Left ventricle myocardium inferior (tissue), 1 donor: Measurements from ENCODE around the gene NAP1L4. TPM values are rescaled to one million over a fixed set of nuclear protein-coding genes. Genes with fewer than 3 reads are reported as not detected.

Experiments used
- DNase-seq: peaks from one replicate; pipeline ENCODE4 v3.0.0-alpha.2; 2020
- H3K27ac ChIP-seq: fragments of 200-600 bp; replicated peaks from 2 replicates; pipeline ENCODE4 v1.8.0; 2021
- H3K27me3 ChIP-seq: fragments of 200-600 bp; 2 replicates; pipeline ENCODE4 v1.8.0; 2021; ENCODE audit warnings: low read depth
- H3K36me3 ChIP-seq: fragments of 200-600 bp; 2 replicates; pipeline ENCODE4 v1.8.0; 2021
- H3K4me1 ChIP-seq: fragments of 200-600 bp; 2 replicates; pipeline ENCODE4 v1.8.0; 2021
- H3K4me3 ChIP-seq: fragments of 200-600 bp; 2 replicates; pipeline ENCODE4 v1.8.0; 2021; ENCODE audit warnings: mild to moderate bottlenecking, moderate library complexity
- H3K9me3 ChIP-seq: fragments of 200-600 bp; replicated peaks from 2 replicates; pipeline ENCODE4 v1.8.0; 2021
- intact Hi-C: fragments of 100-400 bp; cut with micrococcal nuclease; formaldehyde crosslinking; loops from one replicate; pipeline ENCODE4 v1.11.0; 2022
- total RNA-seq: library from RNA; stranded (reverse); fragmentation: NEBNext Ultra II Directional; extraction: Animal tissue kit (Norgen Biotek cat#: 25700); gene quantifications from one replicate; pipeline ENCODE4 v1.2.1, GENCODE V29; 2021
- TF ChIP-seq, protein P1 (sequence below): fragments of 200-600 bp; IDR thresholded peaks from 2 replicates; pipeline ENCODE4 v1.8.0; 2021; ENCODE audit warnings: antibody characterized with exemption, mild to moderate bottlenecking, borderline replicate concordance
- donor health status: DM: no; HTN: yes; CAD: no; lungs with severe emphysema.

The NAP1L4 gene
- total RNA-seq, 1 donor from 2014 or later, result 175 TPM

DNA sequence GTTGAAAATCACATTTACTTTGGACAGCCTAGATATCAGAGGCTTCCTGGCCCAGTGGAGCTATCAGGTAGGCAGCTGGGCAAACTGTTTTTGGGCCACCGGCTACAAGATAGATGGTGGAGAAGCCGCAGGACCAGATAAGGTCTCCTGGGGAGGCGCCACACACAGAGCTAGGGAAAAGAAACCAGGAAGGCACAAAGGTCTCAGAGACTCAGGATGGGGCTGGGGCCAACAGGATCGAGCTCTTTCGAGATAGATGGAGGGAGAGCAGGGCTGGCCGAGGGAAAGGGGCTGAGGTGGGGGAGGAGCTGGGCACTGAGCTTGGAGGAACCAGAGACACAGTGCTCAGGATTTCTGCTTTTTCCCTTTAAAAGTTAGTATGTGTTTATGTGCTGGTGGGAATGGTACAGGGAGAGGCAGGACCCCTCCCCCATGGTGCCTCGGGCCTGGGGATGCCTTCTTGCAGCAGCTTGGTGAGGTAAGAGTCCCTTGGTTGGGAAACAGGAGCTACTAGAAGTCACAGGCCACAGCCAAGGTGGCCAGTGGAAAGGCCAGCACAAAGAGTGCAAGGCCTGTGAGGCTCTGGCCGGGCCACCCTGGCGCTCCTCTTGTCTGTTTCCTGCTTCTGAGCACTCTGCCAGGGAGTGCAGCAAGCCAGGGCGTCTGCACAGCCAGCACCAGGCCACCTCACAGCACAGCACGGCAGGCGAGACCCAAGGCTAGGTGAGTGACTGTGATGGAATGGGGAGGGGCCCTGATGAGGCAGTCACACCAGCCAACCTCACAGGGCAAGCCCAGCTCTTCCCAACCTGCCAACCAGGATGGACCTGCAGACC lies 11.5 kb upstream of the NAP1L4 start:
- TF ChIP-seq, protein P1, sequence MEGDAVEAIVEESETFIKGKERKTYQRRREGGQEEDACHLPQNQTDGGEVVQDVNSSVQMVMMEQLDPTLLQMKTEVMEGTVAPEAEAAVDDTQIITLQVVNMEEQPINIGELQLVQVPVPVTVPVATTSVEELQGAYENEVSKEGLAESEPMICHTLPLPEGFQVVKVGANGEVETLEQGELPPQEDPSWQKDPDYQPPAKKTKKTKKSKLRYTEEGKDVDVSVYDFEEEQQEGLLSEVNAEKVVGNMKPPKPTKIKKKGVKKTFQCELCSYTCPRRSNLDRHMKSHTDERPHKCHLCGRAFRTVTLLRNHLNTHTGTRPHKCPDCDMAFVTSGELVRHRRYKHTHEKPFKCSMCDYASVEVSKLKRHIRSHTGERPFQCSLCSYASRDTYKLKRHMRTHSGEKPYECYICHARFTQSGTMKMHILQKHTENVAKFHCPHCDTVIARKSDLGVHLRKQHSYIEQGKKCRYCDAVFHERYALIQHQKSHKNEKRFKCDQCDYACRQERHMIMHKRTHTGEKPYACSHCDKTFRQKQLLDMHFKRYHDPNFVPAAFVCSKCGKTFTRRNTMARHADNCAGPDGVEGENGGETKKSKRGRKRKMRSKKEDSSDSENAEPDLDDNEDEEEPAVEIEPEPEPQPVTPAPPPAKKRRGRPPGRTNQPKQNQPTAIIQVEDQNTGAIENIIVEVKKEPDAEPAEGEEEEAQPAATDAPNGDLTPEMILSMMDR, result no peak
- H3K27me3 ChIP-seq, result no peaks in the 10 kb centered on the region
- H3K4me1 ChIP-seq, result peaks cover 26% of the 10 kb centered on the region
- DNase-seq, result no peak
- H3K27ac ChIP-seq, result no peak overlapping the region
- intact Hi-C loops, result no loop called here
- H3K4me3 ChIP-seq, result no peak overlapping the region
- no peaks in the 10 kb centered on the region for H3K9me3 ChIP-seq
- peaks cover 90% of the 10 kb centered on the region for H3K36me3 ChIP-seq

DNA sequence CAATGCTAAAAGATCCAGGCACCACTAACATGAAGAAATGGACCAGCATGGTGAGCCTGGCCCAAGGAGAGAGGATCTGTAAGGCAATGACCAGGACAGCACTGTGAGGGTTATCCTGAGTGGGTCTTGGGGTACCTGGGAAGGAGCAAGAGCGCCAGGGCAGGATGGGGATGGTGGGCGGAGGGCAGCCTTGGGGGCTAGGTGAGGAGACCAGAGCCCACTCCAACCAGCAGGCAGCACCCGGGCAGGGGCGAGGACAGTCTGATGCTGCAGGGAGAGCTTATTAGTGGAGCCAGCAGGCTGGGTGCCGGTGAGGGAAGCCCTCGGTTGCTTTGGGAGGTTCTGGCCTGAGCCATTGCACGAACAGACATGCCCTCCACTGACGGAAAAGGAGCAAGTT lies 10.7 kb upstream of the NAP1L4 start:
- Histone ChIP-seq H3K4me1 (peaks cover 26% of the 10 kb centered on the region), H3K27ac (no peak overlapping the region), H3K4me3 (no peak overlapping the region), H3K27me3 (no peaks in the 10 kb centered on the region), H3K9me3 (no peaks in the 10 kb centered on the region), H3K36me3 (peaks cover 84% of the 10 kb centered on the region)
- DNase-seq, result no peak
- intact Hi-C loops, result no loop called here
- TF ChIP-seq, protein P1, result no peak

DNA sequence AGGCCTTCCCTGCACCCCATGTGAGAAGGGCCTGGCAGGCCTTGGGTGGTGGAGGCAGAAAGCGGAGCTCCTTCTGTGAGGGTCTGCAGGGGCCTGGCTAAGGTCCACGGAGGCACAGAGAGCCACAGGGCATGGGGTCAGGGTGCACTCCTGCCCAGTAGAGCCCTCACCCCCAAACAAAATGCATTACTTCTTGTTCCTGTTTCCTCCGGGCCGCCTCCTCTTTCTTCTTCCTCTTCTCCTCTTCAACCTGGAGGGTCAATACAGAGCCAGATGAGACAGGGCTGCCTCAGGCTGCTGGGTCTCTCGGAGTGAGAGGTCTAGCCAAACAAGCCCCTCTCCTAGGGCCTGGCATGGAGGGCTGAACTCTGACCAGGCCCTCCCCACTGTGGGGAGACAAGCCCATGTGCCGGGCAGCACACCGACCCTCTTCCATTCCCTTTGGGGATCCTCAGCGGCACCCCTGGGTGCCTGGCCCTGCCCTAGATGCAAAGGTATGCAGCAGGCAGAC lies 10.3 kb upstream of the NAP1L4 start:
- no peaks in the 10 kb centered on the region for H3K27me3 ChIP-seq
- H3K27ac ChIP-seq, result no peak overlapping the region
- H3K4me3 ChIP-seq, result no peak overlapping the region
- intact Hi-C loops, result no loop called here
- no peak for DNase-seq
- TF ChIP-seq, protein P1, result no peak
- H3K36me3 ChIP-seq, result peaks cover 79% of the 10 kb centered on the region
- H3K4me1 ChIP-seq, result peaks cover 26% of the 10 kb centered on the region
- no peaks in the 10 kb centered on the region for H3K9me3 ChIP-seq

DNA sequence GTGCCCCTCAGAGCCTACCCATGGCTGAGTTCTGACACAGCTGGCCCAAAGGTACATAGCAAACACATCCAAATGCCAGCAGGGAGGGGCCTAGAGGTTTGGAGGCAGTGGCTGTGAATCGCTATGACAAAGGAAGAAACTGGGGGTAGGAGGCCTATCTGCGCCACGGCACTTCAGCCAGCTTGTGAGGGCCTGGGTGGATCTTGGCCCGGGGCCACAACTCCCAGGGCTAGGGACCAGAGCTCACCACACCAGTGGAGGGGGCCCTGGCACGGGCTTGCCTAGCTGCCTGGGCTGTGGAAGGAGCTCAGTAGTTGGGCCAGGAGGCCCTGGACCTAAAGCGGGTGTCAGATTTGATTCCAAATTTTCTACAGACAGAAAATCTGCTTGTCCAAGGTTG lies 9.4 kb upstream of the NAP1L4 start:
- Histone ChIP-seq H3K4me3 (no peak overlapping the region), H3K36me3 (peaks cover 70% of the 10 kb centered on the region), H3K27me3 (no peaks in the 10 kb centered on the region), H3K4me1 (peaks cover 26% of the 10 kb centered on the region), H3K27ac (peak overlapping the region; percentile 80), H3K9me3 (no peaks in the 10 kb centered on the region)
- DNase-seq, result peak; percentile 63
- intact Hi-C loops, result no loop called here
- TF ChIP-seq, protein P1, result no peak

DNA sequence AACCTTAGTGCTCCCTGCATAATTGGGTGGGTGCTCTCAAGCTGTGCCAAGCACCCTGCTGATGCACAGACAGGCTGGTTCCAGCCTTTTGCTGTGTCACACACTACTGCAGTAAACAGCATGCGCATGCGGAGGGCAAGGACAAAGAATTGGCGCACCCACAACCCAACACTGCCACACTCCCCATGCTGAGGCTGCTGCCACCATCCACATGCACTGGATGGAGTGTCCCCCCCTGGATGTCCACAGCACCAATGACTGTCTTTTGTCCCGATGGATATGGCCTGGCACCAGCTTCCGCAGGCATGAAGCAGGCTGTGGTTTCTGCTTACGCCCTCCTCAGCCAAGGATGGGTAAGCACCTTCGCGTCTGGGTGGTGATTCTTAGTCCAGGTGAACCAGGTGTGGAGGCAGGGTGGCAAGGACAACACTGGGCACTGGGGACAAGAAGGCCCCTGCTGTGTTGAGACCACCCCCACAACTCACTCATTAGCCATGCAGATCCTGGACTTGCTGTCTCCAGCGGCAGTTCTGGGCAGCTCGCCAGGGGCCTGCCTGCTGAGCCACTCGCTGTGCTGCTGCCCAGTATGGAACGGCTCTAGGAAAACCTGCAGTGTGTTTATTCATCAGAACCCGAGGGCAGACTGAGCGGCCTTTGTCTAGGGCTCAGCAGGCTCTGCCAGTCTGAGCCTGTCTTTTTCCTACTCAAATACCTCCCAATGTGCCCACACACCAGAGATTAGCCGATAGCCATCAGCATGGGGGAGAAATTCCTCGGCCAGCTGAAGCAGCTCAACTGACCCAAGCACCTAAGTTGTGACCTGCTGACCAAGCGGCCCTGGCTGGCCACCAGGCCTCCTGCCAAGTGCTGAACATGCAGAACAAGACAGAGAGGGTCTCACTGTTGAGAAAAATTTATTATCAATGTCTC lies 8.2 kb upstream of the NAP1L4 start:
- DNase-seq, result peak; percentile 79
- Histone ChIP-seq H3K4me1 (peaks cover 26% of the 10 kb centered on the region), H3K27ac (peak overlapping the region; percentile 80), H3K36me3 (peaks cover 58% of the 10 kb centered on the region), H3K27me3 (no peaks in the 10 kb centered on the region), H3K9me3 (no peaks in the 10 kb centered on the region), H3K4me3 (no peak overlapping the region)
- intact Hi-C loops, result no loop called here
- TF ChIP-seq, protein P1, result no peak
